T follicular helper cell (primary cell): ENCODE measurements around the gene STOML1.

Experiments used
- DNase-seq: peaks from one replicate; pipeline ENCODE4 v3.0.0-alpha.2; 2020; ENCODE audit warnings: low read depth

Gene STOML1

DNA sequence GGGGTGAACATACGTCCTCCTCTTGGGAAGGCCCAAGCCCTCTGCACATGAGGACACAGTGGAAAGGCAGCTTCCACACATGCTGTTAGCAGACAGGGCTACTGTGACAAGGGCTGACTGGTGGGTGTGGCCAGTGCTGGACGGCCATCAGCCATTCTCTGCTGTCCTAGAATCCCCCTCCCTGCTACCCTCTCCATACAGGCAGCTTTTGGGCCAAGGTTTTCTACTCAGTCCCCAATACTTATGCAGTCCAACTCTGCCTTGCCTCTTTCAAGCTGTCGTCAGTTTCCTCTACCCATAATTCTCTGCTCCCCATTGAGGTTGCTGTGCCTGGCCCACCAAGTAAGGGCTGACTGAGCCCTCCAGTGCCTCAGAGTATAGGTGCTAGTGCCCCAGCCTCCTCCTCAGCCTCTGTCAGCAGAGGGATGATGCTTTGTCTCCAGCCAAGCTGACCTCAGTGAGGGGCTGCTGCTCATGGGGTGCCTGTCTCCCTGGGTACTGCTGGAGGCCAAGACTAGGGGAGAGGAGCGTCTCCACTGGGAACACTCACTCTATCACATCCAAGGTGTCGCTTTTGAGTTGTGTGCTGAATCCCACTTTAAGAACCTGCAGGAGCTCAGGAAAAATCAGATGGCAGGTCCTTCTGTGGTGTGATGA lies 63.0 kb downstream of the STOML1 start:
- DNase-seq = no peak
